ENCODE data around the gene CLBA1. TPM values are rescaled to one million over a fixed set of nuclear protein-coding genes. Genes with fewer than 3 reads are reported as not detected.
"Not testable (repeated sequence)": the region's sequence is repeated elsewhere in the genome, so short reads cannot be mapped to it uniquely, and the experiment has no call there.

CLBA1 gene
- total RNA-seq, 1 experiment from 2014 or later, result 14.8 TPM

GRCh38 chr14:104942586-104942985 lies 43.0 kb upstream of the CLBA1 start:
- intact Hi-C loops (cut with micrococcal nuclease), result no loop called here
- Histone ChIP-seq H3K9me2 (ENCODE audit: insufficient read depth) (no peaks in the 10 kb centered on the region), H3K4me2 (ENCODE audit: low read length) (no peak overlapping the region), H3K9me3 (ENCODE audit: control insufficient read depth in 1 of 2, insufficient read depth in 1 of 2, low read depth in 1 of 2, low read length in 2 of 2) (no peaks in the 10 kb centered on the region), H3K4me3 (replicated peaks in 1 of 2; ENCODE audit: low read depth in 1 of 2, low read length in 2 of 2) (no peak overlapping the region), H3K27ac (ENCODE audit: low read depth, low read length) (no peak overlapping the region), H3K4me1 (ENCODE audit: control insufficient read depth in 1 of 2, insufficient read depth in 2 of 2, low read length in 2 of 2) (no peaks in the 10 kb centered on the region), H3K9ac (ENCODE audit: low read length) (no peak overlapping the region), H3K79me2 (ENCODE audit: insufficient read depth, low read length) (no peaks in the 10 kb centered on the region), H4K20me1 (ENCODE audit: insufficient read depth) (no peaks in the 10 kb centered on the region), H3K36me3 (ENCODE audit: control insufficient read depth in 1 of 2, insufficient read depth in 2 of 2, low read length in 2 of 2) (no peaks in the 10 kb centered on the region), H2AFZ (ENCODE audit: low read depth, low read length, poor library complexity, severe bottlenecking) (no peak overlapping the region), H3K27me3 (ENCODE audit: insufficient read depth, low read length) (no peaks in the 10 kb centered on the region)
- RAD21 ChIA-PET (ENCODE audit: low non-redundant PET in 1 of 2, low total read pairs in 2 of 2, uncharacterized antibody in 2 of 2, unreplicated experiment in 2 of 2), result no interaction called here
- no peak for DNase-seq (ENCODE audit: low read depth, low spot score)
- no peak for TF ChIP-seq ATF3 (IDR thresholded peaks at IDR 0.05)
- TF ChIP-seq CEBPB (IDR thresholded peaks at IDR 0.05; ENCODE audit: low read depth), result no peak
- TF ChIP-seq SRF (IDR thresholded peaks at IDR 0.05; ENCODE audit: low read depth), result no peak
- no peak for TF ChIP-seq EZH2phosphoT487 (IDR thresholded peaks at IDR 0.05; ENCODE audit: borderline replicate concordance)
- TF ChIP-seq MAX (IDR thresholded peaks at IDR 0.05), result no peak
- no peak for TF ChIP-seq CTCF (IDR thresholded peaks at IDR 0.05 in 2 of 3, conservative IDR thresholded peaks at IDR 0.05 in 1 of 3; ENCODE audit: borderline replicate concordance in 1 of 3, insufficient read depth in 1 of 3, low read depth in 2 of 3, low read length in 2 of 3)
- TF ChIP-seq EZH2 (IDR thresholded peaks at IDR 0.05), result no peak
- no peak for TF ChIP-seq ZFX (IDR thresholded peaks at IDR 0.05)
- TF ChIP-seq ELF1 (IDR thresholded peaks at IDR 0.05; ENCODE audit: borderline replicate concordance, low read depth), result no peak
- no peak for TF ChIP-seq EGR1 (IDR thresholded peaks at IDR 0.05; ENCODE audit: low read depth)
- no peak for TF ChIP-seq CBX3 (IDR thresholded peaks at IDR 0.05; ENCODE audit: low read depth)
- no peak for TF ChIP-seq JUND (IDR thresholded peaks at IDR 0.05)
- TF ChIP-seq YY1 (IDR thresholded peaks at IDR 0.05; ENCODE audit: extremely low read depth, insufficient replicate concordance, low read depth, low read length), result no peak
- POLR2A ChIA-PET, result no interaction called here
- no peak for ATAC-seq
- CTCF ChIA-PET, result no interaction called here
- no TSS peak for BruUV-seq (replicated peaks)

- CTCF ChIA-PET; H3K9ac ChIP-seq (ENCODE audit: low read length); H3K4me1 ChIP-seq (ENCODE audit: control insufficient read depth in 1 of 2, insufficient read depth in 2 of 2, low read length in 2 of 2); H3K27me3 ChIP-seq (ENCODE audit: insufficient read depth, low read length); ATAC-seq; H2AFZ ChIP-seq (ENCODE audit: low read depth, low read length, poor library complexity, severe bottlenecking); intact Hi-C loops (cut with micrococcal nuclease); H3K4me3 ChIP-seq (replicated peaks in 1 of 2; ENCODE audit: low read depth in 1 of 2, low read length in 2 of 2); POLR2A ChIA-PET; H3K9me3 ChIP-seq (ENCODE audit: control insufficient read depth in 1 of 2, insufficient read depth in 1 of 2, low read depth in 1 of 2, low read length in 2 of 2); H3K9me2 ChIP-seq (ENCODE audit: insufficient read depth); RAD21 ChIA-PET (ENCODE audit: low non-redundant PET in 1 of 2, low total read pairs in 2 of 2, uncharacterized antibody in 2 of 2, unreplicated experiment in 2 of 2); DNase-seq (ENCODE audit: low read depth, low spot score); BruUV-seq (replicated peaks); H4K20me1 ChIP-seq (ENCODE audit: insufficient read depth); H3K4me2 ChIP-seq (ENCODE audit: low read length); H3K79me2 ChIP-seq (ENCODE audit: insufficient read depth, low read length); H3K27ac ChIP-seq (ENCODE audit: low read depth, low read length); H3K36me3 ChIP-seq (ENCODE audit: control insufficient read depth in 1 of 2, insufficient read depth in 2 of 2, low read length in 2 of 2): not testable (repeated sequence)
Observed at GRCh38 chr14:104943216-104944015, 42.2 kb upstream of the CLBA1 start.

GRCh38 chr14:104944016-104944308 lies 41.6 kb upstream of the CLBA1 start:
- H3K4me2 ChIP-seq (ENCODE audit: low read length); CTCF ChIA-PET; H4K20me1 ChIP-seq (ENCODE audit: insufficient read depth); H2AFZ ChIP-seq (ENCODE audit: low read depth, low read length, poor library complexity, severe bottlenecking); H3K9me3 ChIP-seq (ENCODE audit: control insufficient read depth in 1 of 2, insufficient read depth in 1 of 2, low read depth in 1 of 2, low read length in 2 of 2); H3K4me1 ChIP-seq (ENCODE audit: control insufficient read depth in 1 of 2, insufficient read depth in 2 of 2, low read length in 2 of 2); H3K9me2 ChIP-seq (ENCODE audit: insufficient read depth); DNase-seq (ENCODE audit: low read depth, low spot score); H3K36me3 ChIP-seq (ENCODE audit: control insufficient read depth in 1 of 2, insufficient read depth in 2 of 2, low read length in 2 of 2); POLR2A ChIA-PET; H3K79me2 ChIP-seq (ENCODE audit: insufficient read depth, low read length); H3K4me3 ChIP-seq (replicated peaks in 1 of 2; ENCODE audit: low read depth in 1 of 2, low read length in 2 of 2); H3K27me3 ChIP-seq (ENCODE audit: insufficient read depth, low read length); intact Hi-C loops (cut with micrococcal nuclease); H3K27ac ChIP-seq (ENCODE audit: low read depth, low read length); H3K9ac ChIP-seq (ENCODE audit: low read length); RAD21 ChIA-PET (ENCODE audit: low non-redundant PET in 1 of 2, low total read pairs in 2 of 2, uncharacterized antibody in 2 of 2, unreplicated experiment in 2 of 2); ATAC-seq; BruUV-seq (replicated peaks): not testable (repeated sequence)

Measured in HCT116 (cell line).